ENCODE data around the gene STOX2. TPM values are rescaled to one million over a fixed set of nuclear protein-coding genes. Genes with fewer than 3 reads are reported as not detected.

The STOX2 gene
- total and polyA plus RNA-seq, 2 donors (not counting 3 experiments of a cell fraction or from before 2014, with no cell fraction given), result 0.03 to 0.24 TPM

DNA sequence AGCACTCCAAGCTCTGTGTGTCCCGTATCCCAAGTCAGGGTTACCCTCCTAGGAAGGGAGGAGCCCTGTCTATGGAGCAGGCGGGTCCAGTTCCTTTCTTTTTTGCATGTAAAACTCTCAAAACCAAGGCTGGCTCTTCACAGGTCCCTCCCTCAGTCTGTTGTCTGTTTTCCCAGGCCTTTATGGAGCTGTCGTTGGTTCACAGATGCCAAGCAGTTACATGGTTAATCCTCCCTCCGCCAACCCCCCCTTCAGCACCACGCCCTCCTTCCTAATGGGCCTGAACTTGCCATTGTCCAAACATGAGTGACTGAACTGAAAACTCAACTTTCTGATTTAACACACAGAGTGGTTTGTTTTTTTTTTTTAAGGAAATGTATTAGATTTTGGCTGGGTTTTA lies 148.3 kb downstream of the STOX2 start:
- Histone ChIP-seq H3K79me2 (ENCODE audit: control insufficient read depth, insufficient read depth, low read length) (no peaks in the 10 kb centered on the region), H3K9ac (replicated peaks; ENCODE audit: extremely low read depth, insufficient read depth, low read length) (no peak overlapping the region), H4K20me1 (replicated peaks; ENCODE audit: control insufficient read depth, extremely low read depth, insufficient read depth, low read length) (no peaks in the 10 kb centered on the region), H3K9me3 (replicated peaks; ENCODE audit: control insufficient read depth, insufficient read depth, low read length) (no peaks in the 10 kb centered on the region), H3K9me1 (replicated peaks; ENCODE audit: control insufficient read depth, extremely low read depth, insufficient read depth, low read length) (no peaks in the 10 kb centered on the region), H3K4me3 (replicated peaks in 1 of 3; ENCODE audit: insufficient read depth in 1 of 3, low read depth in 1 of 3, low read length in 3 of 3) (no peak overlapping the region), H3K27me3 (ENCODE audit: control insufficient read depth in 2 of 2, insufficient read depth in 2 of 2, low read length in 2 of 2) (no peaks in the 10 kb centered on the region), H3K4me2 (ENCODE audit: insufficient read depth, low read length) (no peak overlapping the region), H3K36me3 (ENCODE audit: control insufficient read depth in 2 of 2, extremely low read depth in 1 of 2, insufficient read depth in 2 of 2, low read length in 2 of 2) (no peaks in the 10 kb centered on the region), H3K4me1 (ENCODE audit: control insufficient read depth, extremely low read depth, insufficient read depth, low read length) (no peaks in the 10 kb centered on the region), H3K27ac (ENCODE audit: insufficient read depth, low read depth, low read length) (no peak overlapping the region), H2AFZ (ENCODE audit: low read depth, low read length) (no peak overlapping the region)
- TF ChIP-seq FOS (IDR thresholded peaks at IDR 0.05; ENCODE audit: borderline replicate concordance, insufficient read depth, low read length) (no peak), EZH2 (IDR thresholded peaks at IDR 0.05; ENCODE audit: borderline replicate concordance, low read depth, low read length, severe bottlenecking) (no peak)
- DNase-seq (ENCODE audit: low read depth, low spot score) (no peak), FAIRE-seq (no peak)
- BruUV-seq (replicated peaks), result no TSS peak
- dilution Hi-C loops (cut with MboI; ENCODE audit: extremely low pct_ligation_motif_present, low sequenced_read_pairs), result no loop called here
- POLR2A ChIA-PET, result no interaction called here
- intact Hi-C loops (cut with micrococcal nuclease), result no loop called here
- CTCF ChIA-PET, result no interaction called here

- dilution Hi-C loops (cut with MboI; ENCODE audit: extremely low pct_ligation_motif_present, low sequenced_read_pairs), result no loop called here
- CTCF ChIA-PET, result no interaction called here
Observed at GRCh38 chr4:184056877-184057276, 151.8 kb downstream of the STOX2 start.

More at GRCh38 chr4:184056877-184057276, 151.8 kb downstream of the STOX2 start:
- H3K9ac ChIP-seq (replicated peaks; ENCODE audit: extremely low read depth, insufficient read depth, low read length), result no peak overlapping the region
- H3K36me3 ChIP-seq (ENCODE audit: control insufficient read depth in 2 of 2, extremely low read depth in 1 of 2, insufficient read depth in 2 of 2, low read length in 2 of 2), result no peaks in the 10 kb centered on the region
- no peak overlapping the region for H3K27ac ChIP-seq (ENCODE audit: insufficient read depth, low read depth, low read length)
- no peaks in the 10 kb centered on the region for H3K79me2 ChIP-seq (ENCODE audit: control insufficient read depth, insufficient read depth, low read length)
- TF ChIP-seq, protein P1, sequence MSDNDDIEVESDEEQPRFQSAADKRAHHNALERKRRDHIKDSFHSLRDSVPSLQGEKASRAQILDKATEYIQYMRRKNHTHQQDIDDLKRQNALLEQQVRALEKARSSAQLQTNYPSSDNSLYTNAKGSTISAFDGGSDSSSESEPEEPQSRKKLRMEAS (IDR thresholded peaks at IDR 0.05; ENCODE audit: insufficient read depth, insufficient read length), result no peak
- TF ChIP-seq JUN (IDR thresholded peaks at IDR 0.05; ENCODE audit: borderline replicate concordance, insufficient read depth, insufficient read length, low read depth) (no peak), POLR2A (IDR thresholded peaks at IDR 0.05; ENCODE audit: low read depth, low read length) (no peak), GATA2 (IDR thresholded peaks at IDR 0.05; ENCODE audit: insufficient read depth, insufficient read length, low read depth, low read length) (no peak), MYC (IDR thresholded peaks at IDR 0.05; ENCODE audit: low read depth, low read length) (no peak), FOS (IDR thresholded peaks at IDR 0.05; ENCODE audit: borderline replicate concordance, insufficient read depth, low read length) (no peak), EZH2 (IDR thresholded peaks at IDR 0.05; ENCODE audit: borderline replicate concordance, low read depth, low read length, severe bottlenecking) (no peak), CTCF (IDR thresholded peaks at IDR 0.05; ENCODE audit: extremely low read depth in 1 of 2, insufficient read depth in 1 of 2, low read depth in 1 of 2, low read length in 2 of 2) (no peak), POLR2AphosphoS5 (IDR thresholded peaks at IDR 0.05; ENCODE audit: insufficient read depth, low read depth, low read length) (no peak)
- intact Hi-C loops (cut with micrococcal nuclease), result no loop called here
- H3K4me1 ChIP-seq (ENCODE audit: control insufficient read depth, extremely low read depth, insufficient read depth, low read length), result no peaks in the 10 kb centered on the region
- H4K20me1 ChIP-seq (replicated peaks; ENCODE audit: control insufficient read depth, extremely low read depth, insufficient read depth, low read length), result no peaks in the 10 kb centered on the region
- DNase-seq (ENCODE audit: low read depth, low spot score) (no peak), FAIRE-seq (no peak)
- no peak overlapping the region for H2AFZ ChIP-seq (ENCODE audit: low read depth, low read length)
- H3K27me3 ChIP-seq (ENCODE audit: control insufficient read depth in 2 of 2, insufficient read depth in 2 of 2, low read length in 2 of 2), result no peaks in the 10 kb centered on the region
- H3K9me1 ChIP-seq (replicated peaks; ENCODE audit: control insufficient read depth, extremely low read depth, insufficient read depth, low read length), result no peaks in the 10 kb centered on the region
- H3K4me3 ChIP-seq (replicated peaks in 1 of 3; ENCODE audit: insufficient read depth in 1 of 3, low read depth in 1 of 3, low read length in 3 of 3), result no peak overlapping the region
- BruUV-seq (replicated peaks), result no TSS peak
- no peaks in the 10 kb centered on the region for H3K9me3 ChIP-seq (replicated peaks; ENCODE audit: control insufficient read depth, insufficient read depth, low read length)
- no peak overlapping the region for H3K4me2 ChIP-seq (ENCODE audit: insufficient read depth, low read length)
- POLR2A ChIA-PET, result no interaction called here
